GM12873 (cell line): Measurements from ENCODE around the gene SIGLEC6.

Experiments used
- TF ChIP-seq, protein P1 (sequence below): IDR thresholded peaks from 2 replicates; pipeline ENCODE4 v1.5.1; 2012; ENCODE audit warnings: low read depth, mild to moderate bottlenecking, moderate library complexity, low read length, control low read depth; ENCODE audit not compliant: insufficient read depth; ENCODE audit errors: missing control alignments

SIGLEC6 gene

GRCh38 chr19:51531349-51532315, at the start of gene SIGLEC6:
TSS of gene SIGLEC6 (minus strand) at chr19:51531670. CDS start at chr19:51531648, 22 bp downstream.
- TF ChIP-seq, protein P1, sequence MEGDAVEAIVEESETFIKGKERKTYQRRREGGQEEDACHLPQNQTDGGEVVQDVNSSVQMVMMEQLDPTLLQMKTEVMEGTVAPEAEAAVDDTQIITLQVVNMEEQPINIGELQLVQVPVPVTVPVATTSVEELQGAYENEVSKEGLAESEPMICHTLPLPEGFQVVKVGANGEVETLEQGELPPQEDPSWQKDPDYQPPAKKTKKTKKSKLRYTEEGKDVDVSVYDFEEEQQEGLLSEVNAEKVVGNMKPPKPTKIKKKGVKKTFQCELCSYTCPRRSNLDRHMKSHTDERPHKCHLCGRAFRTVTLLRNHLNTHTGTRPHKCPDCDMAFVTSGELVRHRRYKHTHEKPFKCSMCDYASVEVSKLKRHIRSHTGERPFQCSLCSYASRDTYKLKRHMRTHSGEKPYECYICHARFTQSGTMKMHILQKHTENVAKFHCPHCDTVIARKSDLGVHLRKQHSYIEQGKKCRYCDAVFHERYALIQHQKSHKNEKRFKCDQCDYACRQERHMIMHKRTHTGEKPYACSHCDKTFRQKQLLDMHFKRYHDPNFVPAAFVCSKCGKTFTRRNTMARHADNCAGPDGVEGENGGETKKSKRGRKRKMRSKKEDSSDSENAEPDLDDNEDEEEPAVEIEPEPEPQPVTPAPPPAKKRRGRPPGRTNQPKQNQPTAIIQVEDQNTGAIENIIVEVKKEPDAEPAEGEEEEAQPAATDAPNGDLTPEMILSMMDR, result no peak

DNA sequence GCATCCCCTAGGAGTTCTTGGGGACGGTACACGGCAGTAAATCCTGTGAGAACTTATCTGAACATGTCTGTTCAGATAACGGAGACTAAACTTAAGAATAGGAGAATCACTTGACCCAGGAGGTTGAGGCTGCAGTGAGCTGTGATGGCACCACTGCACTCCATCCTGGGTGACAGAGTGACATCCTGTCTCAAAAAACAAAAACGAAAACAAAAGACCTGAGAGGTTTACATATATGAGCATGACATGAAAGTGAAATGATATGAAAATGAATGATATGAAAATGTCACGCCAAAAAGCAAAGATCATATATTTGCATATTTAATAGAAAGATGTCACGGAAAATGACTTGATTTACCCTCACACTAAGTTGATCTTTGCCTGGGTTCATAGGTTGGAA, 45.4 kb upstream of the SIGLEC6 start:
- TF ChIP-seq, protein P1, result no peak

GRCh38 chr19:51573331-51573730, 41.9 kb upstream of the SIGLEC6 start:
- TF ChIP-seq, protein P1, result no peak

DNA sequence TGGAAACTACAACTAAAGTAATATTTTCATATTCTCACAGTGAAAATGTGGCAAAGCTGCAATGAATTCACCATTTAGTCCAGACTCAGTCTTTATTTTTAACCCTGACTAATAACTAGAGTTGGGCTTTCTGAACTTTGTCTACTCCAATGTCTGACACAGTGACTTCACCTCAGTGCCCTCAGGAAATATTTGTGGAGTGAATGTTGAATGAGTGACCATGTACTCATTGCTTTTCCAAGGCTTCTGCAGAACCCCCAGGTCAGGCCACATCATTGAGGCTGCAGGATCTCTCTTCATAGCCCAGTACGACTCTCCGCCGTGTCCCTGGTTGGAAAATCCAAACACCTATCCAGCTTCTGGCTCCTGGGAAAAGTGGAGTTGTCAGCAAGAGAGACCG, 41.4 kb upstream of the SIGLEC6 start:
- TF ChIP-seq, protein P1, result no peak

- TF ChIP-seq, protein P1, result no peak
Measured at GRCh38 chr19:51572410-51572809, 40.9 kb upstream of the SIGLEC6 start.

GRCh38 chr19:51571599-51571998, 40.1 kb upstream of the SIGLEC6 start:
- TF ChIP-seq, protein P1, result no peak

DNA sequence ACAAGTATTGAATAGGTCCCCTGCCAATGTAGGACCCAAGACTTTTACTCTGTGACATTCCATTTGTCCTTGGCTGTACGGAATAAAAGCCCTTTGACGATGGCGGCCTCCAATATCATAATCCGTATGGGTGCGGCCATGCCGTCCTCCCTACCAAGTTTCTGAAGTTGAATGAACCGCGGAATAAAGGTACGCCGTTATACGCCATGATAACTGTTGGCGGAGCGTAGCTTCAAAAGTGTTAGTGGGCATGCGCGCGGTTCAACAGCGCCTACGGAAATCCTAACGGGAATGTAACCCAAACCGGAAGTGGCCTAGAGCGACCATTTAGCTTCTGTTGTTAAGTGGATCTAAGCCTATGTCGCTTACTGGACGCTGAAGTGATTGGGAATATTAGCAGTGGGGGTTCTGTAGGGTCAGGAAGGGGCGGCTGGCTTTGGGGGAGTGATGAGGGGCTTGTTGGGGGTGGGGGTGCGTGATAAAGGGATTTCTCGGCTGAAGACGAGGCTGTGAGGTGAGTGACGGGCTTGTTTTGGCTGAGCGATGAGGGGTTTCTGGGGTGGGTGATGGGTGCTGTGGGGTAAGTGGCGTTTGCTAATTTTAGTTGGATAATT, 39.6 kb upstream of the SIGLEC6 start, which contains the start of gene ZNF175:
TSS of gene ZNF175 (plus strand) at position 322 of the 614 bp plus-strand sequence. CDS start 2,047 bp downstream, outside the sequence.
- TF ChIP-seq, protein P1, result no peak
